LNCaP clone FGC (cell line): Measurements from ENCODE around the gene NPM3.

Experiments
- DNase-seq: peaks from one replicate; pipeline ENCODE4 v3.0.0-alpha.2; 2011; ENCODE audit warnings: low read depth
- H3K4me3 ChIP-seq: 2 replicates; pipeline ENCODE4 v1.5.1; 2011; ENCODE audit warnings: mild to moderate bottlenecking, low read depth, low read length, control low read depth
- CTCF ChIP-seq: IDR thresholded peaks from 2 replicates; pipeline ENCODE4 v1.5.1; 2012; ENCODE audit warnings: mild to moderate bottlenecking; ENCODE audit not compliant: control insufficient read depth, insufficient read depth; ENCODE audit errors: extremely low read depth

The NPM3 gene

GRCh38 chr10:101778151-101778780 lies 5.0 kb downstream of the NPM3 start:
- no peak for TF ChIP-seq CTCF
- H3K4me3 ChIP-seq: no peak overlapping the region
- DNase-seq: no peak

GRCh38 chr10:101777619-101778145 lies 5.6 kb downstream of the NPM3 start:
- no peak for DNase-seq
- H3K4me3 ChIP-seq: no peak overlapping the region
- TF ChIP-seq CTCF: no peak

- TF ChIP-seq CTCF: no peak
- no peak for DNase-seq
- no peak overlapping the region for H3K4me3 ChIP-seq
Observed at GRCh38 chr10:101776161-101776817, 7.0 kb downstream of the NPM3 start.

GRCh38 chr10:101775273-101776160 lies 7.7 kb downstream of the NPM3 start, which contains the start of gene FGF8:
TSS of gene FGF8 (minus strand) at chr10:101776114. CDS start at chr10:101775900, 214 bp downstream.
- no peak within 1 kb of the TSS for H3K4me3 ChIP-seq
- TF ChIP-seq CTCF: no peak
- no peak for DNase-seq

- H3K4me3 ChIP-seq: no peak overlapping the region
- DNase-seq: no peak
- no peak for TF ChIP-seq CTCF
Observed at GRCh38 chr10:101774589-101775272, 8.5 kb downstream of the NPM3 start.

GRCh38 chr10:101773923-101774588 lies 9.2 kb downstream of the NPM3 start:
- DNase-seq: no peak
- no peak for TF ChIP-seq CTCF
- no peak overlapping the region for H3K4me3 ChIP-seq
